IPS-11a (cell line): ENCODE measurements around the gene ELOA.

Source experiments
- H3K4me3 ChIP-seq: one replicate; pipeline ENCODE4 v1.5.1; 2013; ENCODE audit warnings: low read depth, low read length, control low read depth

ELOA gene, protein sequence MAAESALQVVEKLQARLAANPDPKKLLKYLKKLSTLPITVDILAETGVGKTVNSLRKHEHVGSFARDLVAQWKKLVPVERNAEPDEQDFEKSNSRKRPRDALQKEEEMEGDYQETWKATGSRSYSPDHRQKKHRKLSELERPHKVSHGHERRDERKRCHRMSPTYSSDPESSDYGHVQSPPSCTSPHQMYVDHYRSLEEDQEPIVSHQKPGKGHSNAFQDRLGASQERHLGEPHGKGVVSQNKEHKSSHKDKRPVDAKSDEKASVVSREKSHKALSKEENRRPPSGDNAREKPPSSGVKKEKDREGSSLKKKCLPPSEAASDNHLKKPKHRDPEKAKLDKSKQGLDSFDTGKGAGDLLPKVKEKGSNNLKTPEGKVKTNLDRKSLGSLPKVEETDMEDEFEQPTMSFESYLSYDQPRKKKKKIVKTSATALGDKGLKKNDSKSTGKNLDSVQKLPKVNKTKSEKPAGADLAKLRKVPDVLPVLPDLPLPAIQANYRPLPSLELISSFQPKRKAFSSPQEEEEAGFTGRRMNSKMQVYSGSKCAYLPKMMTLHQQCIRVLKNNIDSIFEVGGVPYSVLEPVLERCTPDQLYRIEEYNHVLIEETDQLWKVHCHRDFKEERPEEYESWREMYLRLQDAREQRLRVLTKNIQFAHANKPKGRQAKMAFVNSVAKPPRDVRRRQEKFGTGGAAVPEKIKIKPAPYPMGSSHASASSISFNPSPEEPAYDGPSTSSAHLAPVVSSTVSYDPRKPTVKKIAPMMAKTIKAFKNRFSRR

DNA sequence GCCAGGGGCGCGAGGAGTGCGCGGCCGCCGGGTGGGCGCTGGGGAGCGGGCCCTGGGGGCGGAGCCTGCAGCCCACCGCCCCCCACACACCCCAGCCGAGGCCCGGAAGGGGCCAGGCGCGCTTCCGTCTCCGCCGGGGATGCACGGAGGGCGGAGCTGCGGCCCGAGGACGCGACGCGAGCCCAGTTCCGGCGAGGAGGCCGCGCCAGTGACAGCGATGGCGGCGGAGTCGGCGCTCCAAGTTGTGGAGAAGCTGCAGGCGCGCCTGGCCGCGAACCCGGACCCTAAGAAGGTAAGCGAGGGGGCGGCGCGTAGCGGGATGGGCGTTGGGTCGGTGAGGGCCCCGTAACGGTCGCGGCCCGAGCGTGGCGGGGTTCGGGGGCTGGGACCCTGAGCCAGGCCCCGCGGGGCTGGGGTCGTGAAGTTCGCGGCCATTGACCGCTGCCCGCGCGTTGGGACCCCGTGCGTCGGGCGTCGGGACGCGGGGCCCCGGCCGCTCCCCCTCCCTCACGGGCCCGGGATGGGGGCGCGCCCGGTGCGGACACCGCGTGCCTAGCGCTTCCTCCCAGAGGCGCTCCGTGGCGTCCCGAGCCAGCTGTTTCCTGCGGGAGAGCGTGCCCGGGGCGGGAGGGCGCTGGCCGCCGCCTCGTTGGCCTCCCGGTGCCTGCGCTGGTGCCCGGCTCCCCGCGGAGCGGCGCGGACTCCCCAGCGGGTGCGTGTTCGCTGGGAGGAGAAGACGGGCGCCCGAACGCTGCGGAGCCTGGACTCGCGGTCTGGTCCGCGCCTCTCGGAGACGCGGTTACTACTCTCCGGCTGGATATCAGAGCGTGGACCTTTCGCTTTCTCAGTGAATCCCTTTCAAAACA is at the start of gene ELOA:
TSS of gene ELOA (plus strand) at position 185 of the 866 bp plus-strand sequence. CDS start at position 218, 33 bp downstream.
- peak within 1 kb of the TSS; percentile 85 for H3K4me3 ChIP-seq

DNA sequence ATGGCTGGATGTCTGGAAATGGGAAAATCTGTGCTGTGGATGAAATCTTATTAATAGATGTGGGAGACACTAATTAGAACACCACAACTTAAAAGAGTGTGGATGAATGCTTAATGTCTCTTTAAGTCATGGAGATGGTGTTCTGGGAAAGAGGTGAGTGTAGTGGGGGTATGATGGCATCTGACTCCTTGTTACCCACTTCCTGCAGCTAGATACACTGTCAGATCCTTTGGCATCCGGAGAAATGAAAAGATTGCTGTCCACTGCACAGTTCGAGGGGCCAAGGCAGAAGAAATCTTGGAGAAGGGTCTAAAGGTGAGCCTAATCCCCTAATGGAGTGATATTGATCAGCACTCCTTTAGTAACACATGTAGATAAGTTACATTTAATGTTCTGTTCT is 49.7 kb upstream of the ELOA start:
- no peak overlapping the region for H3K4me3 ChIP-seq

DNA sequence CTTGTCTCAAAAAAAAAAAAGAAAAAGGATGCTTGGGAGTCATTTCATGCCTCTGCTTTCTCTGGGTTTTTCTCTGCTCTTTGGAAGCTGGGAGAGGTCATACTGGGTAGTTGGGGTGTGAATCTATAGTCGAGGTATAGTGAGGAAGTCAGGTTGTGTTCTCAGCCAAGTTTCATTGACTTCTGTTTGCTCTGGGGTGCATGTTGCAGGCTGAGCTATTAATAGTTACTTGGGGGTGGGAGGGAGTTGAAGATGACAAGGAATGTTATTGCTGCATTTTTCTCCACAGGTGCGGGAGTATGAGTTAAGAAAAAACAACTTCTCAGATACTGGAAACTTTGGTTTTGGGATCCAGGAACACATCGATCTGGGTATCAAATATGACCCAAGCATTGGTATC is 48.9 kb upstream of the ELOA start:
- no peak overlapping the region for H3K4me3 ChIP-seq

- H3K4me3 ChIP-seq: no peak overlapping the region
These were observed 47.6 kb upstream of the ELOA start for GRCh38 chr1:23695667-23696066.

GRCh38 chr1:23696335-23696989 is 46.8 kb upstream of the ELOA start:
- no peak overlapping the region for H3K4me3 ChIP-seq

- H3K4me3 ChIP-seq: no peak overlapping the region
These were observed 44.8 kb upstream of the ELOA start for GRCh38 chr1:23698466-23698865.

DNA sequence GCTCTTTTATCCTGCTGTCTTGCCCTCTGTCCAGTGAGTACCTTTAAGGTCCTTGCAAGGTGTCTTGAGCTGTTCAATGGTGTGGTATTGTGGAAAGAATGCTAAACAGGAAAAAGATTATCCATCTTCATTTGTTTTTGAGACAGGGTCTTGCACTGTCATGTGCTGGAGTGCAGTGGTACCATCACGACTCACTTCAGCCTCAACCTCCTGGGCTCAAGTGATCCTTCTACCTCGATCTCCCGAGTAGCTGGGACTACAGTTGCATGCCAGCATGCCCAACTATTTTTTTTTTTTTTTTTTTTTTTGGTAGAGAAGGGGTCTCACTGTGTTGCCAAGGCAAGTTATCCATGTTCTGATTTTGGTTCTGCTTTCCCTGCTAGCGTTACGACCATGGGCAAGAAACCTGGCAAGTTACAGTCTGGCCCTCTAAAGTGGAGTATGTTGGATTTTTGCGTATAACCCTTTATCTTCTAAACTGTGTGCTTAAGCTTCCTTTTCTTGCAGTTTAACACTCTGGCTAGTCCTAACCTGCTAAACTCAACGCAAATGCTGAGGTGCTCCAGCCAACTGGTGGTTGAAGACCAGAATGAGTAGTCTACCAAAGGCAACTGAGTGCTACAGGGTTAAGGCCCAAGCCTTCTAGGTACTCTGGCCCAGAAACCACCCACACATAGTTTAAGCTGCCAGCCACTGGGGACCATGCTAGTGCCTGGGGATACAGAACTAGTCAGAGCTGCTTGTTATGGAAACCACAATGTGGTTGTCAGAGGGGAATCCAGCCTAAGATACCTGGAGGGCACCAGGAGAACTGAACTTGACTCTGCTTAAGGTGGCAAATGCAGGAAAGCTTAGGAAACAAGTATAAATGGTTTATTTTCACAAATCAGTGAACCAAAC is 43.7 kb upstream of the ELOA start:
- no peak overlapping the region for H3K4me3 ChIP-seq

DNA sequence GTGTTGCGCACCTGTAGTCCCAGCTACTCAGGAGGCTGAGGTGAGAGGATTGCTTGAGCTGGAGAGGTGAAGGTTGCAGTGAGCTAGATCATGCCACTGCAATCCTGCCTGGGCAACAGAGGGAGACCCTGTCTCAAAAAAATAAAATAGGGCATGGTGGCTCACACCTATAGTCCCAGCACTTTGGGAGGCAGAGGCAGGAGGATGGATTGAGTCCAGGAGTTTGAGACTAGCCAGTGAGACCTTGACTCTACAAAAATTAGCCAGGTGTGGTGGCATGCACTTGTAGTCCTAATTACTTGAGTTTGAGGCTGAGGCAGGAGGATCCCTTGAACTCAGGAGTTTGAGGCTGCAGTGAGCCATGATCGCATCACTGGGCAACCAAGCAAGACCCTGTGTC is 42.0 kb upstream of the ELOA start:
- no peak overlapping the region for H3K4me3 ChIP-seq

GRCh38 chr1:23701996-23702395 is 41.3 kb upstream of the ELOA start:
- no peak overlapping the region for H3K4me3 ChIP-seq

GRCh38 chr1:23704834-23705495 is 38.3 kb upstream of the ELOA start:
- H3K4me3 ChIP-seq: no peak overlapping the region

DNA sequence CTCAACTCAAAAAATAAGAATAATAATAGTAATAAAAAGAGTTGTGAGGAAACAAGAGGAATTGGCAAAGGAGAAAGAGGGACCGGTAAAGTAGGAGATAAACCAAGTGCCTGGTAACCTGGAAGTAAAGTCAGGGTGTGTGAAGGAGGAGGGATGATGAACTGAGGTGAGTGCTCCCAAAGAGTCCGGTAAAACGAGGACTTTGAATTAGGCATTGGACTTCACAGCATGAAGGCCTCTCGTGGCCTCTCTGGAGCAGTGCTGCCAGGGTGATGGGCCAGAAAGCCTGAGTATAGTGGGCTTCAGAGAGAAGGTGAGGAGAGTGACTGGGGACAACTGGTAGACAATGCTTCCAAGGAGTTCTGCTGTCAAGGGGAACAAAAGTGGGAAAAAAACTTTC is 34.0 kb upstream of the ELOA start:
- no peak overlapping the region for H3K4me3 ChIP-seq

DNA sequence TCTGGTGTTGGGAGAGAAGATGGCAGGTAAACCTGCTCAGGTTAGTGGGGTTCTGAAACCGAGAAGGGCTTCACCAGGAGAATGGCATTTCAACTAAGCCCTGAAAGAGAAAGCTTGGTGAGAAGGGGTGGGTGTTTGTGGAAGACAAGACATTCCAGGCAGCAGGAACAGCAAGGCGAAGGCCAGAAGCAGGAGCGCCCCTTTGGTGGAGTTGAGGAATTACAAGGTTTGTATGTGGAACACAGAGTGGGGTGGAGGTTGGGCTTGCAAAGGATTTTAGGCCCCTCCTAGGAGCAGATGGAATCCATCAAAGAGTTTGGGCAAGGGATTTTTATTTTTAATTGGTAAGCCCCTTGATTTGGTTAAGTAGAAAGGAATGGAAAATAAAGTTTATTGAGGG is 24.8 kb upstream of the ELOA start:
- no peak overlapping the region for H3K4me3 ChIP-seq

- H3K4me3 ChIP-seq: no peak overlapping the region
These were observed 24.0 kb upstream of the ELOA start for GRCh38 chr1:23719162-23719820.

- H3K4me3 ChIP-seq: no peak overlapping the region
These were observed 22.8 kb upstream of the ELOA start for GRCh38 chr1:23720256-23720995.

DNA sequence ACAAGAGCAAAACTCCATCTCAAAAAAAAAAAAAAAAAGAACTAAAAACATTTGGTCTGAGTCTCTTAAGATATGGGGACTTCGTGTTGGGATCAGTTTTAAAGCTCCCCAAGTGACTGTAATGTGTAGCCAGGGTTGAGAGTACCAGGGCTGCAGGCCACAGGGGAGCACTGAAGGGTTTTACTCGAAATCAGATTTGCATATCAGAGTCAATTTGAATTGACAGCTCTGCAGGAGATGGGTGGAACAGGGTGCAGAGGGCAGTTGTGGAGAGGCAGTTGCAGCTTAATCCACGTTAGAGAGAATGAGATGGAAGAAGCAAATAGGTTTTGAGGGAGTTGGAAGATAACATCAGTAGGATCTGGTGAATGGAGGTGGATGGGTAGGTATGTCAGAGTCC is 20.6 kb upstream of the ELOA start:
- no peak overlapping the region for H3K4me3 ChIP-seq

- no peak overlapping the region for H3K4me3 ChIP-seq
These were observed 16.6 kb upstream of the ELOA start for GRCh38 chr1:23726686-23727085.

DNA sequence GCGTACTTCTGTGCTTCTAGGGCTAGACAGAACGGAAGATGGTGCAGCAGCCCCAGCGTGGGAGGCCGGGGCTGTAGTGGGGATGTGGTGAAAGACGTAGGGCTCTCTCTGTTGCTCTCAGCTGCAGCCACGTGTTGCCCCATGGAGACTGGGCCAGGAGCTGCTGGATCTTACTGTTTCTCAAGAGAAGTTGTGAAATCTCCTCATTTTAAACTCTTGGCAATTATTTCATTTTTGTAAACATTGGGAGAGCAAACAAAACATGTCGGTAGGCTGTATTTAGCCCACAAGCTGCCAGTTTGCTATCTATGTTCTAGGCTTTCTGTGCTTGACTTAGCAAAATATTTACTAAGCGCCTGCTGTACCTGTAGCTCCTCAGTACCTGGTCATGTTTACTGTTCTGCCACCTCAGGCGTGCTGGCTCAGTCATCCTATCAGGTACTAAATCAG is 15.9 kb upstream of the ELOA start:
- no peak overlapping the region for H3K4me3 ChIP-seq
